ENCODE results near the gene ABCB4.

Gene ABCB4

DNA sequence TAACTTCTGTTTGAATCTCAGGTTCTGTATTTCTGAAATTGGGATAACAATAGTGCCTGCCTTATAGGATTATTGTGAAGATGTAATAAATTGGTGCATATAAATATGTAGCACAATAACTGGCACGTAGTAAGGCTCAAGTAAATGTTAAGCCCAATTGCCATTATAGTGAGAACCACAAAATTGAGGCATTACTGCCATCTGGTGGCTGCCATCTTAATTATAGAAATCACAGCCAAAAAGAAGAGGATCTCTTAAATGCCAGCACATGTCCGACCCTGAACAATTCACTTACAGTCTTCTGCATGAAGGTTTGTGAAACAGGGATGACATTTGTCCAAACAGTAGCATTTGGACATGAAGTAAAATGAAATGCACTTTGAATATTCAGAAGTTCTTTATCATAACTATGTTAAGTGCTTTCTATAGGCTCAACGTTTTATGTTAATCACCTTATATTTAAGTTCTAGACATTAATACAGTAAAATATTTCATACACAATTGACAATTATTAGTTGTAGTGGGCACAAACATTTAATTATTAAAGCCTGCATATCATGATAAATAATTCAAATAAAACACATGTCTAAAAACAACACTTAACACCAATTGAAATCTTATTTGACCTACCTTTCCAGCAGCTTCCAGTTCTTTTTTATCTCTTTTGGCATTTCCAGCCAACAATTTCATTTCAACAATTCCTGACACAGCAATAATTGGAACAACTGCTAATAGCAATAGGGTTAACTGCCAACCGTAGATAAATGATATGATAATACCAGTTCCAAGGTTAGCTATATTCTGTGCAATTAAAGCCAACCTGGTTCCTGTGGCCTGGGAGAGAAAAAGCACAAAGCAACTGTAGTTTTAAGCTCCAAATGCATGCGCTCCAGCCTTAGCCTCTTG, 58.5 kb downstream of the ABCB4 start:
- peak; percentile 55 for DNase-seq

DNA sequence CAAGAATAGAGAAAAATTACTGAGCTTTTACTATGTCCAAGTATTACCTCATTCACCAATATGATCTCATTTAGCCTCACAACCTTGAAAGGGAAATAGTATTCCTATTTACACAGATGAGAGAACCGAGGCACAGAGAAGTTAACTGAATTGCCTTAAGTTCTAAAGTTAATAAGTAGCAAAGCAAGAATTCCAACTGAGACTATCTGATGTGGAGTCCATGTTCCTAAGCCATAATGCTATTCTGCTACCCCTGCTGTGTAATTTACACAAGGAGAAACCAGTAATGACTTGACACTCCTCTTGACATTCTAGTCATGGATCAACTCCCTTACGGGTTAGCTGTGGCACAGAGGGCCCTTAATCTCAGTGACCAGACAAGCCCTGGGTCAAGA, 60.7 kb downstream of the ABCB4 start:
- DNase-seq: no peak

DNA sequence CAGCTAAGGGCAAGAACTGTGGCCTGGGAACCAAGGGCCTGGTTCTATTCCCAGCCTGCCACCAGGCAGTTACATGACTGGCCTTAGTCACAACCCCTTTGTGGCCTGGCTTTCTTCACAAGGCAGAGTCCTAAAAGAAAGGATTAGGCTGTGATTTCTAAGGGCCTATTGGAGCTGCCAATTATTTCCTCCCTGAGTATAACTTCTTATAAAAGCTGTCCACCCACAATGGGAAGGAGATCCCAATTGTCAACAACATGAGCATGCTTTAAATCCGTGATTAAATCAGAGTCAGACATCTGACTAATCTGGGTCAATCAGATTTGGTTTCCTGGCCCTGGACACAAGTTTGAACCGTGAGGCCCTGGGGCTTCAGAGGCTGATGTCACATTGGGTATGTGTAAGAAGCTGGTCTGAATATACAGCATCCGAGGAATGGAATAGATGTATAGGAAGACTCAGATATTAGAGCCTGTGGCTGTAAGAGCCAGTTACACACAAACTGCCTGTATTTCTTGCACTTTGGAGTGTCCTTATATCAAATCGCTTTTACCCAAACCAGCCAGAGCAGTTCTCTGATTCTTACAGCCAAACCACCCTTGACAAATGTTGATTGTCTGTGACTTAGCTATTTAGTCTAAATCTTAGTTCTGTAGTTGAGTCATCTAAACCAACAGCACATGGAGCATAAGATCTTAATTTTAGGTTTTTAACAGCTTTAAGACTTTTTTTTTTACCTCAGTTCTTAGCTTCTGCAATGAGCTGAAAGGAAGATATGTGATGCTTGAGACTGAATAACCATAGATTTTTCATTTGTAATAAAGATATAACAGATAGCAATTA, 61.3 kb downstream of the ABCB4 start:
- DNase-seq: peak; percentile 53

DNA sequence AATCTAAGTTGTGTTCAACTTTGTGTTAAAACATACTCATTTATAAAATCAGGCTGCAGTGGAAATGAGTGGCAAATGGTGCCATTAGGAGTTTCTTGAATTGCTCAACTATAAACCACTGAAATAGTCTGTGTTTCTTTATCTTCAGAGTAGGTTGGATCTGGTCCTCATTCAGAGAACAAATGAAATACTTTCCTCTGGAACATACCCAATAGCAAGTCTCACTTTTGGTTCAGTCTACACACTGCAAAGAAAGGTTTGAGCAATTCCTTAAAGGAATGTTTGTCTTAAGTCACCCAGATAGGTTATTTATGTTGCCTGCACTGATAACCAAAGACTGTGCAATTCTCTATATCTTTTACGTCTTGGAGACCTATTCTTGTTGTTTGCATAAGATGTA, 62.5 kb downstream of the ABCB4 start:
- DNase-seq: no peak

DNA sequence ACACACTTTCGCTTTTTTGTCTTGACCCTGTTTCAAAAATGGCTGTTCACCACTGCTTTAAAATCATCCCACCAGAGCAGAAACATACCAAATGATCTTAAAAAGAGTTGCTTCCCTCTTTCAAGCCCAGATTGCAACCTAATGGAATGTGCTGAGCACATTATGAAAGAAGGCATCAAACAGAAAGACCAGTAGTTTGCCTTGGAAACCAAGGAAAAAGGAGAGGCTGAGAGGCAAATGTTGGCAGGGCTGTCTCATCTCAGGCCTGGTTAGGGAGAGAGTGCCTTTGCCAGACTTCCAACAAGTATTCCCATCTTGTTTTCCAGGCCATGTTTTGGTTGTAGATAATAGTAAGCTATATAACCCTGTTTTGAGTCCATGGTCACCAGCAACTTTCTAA, 64.3 kb downstream of the ABCB4 start:
- no peak for DNase-seq

DNA sequence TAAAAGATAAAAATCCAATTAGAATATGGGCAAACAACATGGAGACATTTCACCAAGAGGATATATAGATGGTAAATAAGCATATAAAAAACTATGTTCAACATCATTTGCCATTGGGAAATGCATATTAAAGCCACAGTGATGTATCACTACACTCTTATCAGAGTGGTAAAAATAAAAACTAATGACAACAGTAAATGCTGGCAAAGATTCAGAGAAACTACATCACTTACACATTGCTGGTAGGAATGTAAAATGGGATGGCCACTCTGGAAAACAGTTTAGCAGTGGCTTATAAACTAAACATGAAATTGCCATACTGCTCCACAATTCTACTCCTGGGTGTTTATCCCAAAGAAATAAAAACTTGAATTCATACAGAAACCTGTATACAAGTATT, 70.8 kb downstream of the ABCB4 start:
- no peak for DNase-seq

DNA sequence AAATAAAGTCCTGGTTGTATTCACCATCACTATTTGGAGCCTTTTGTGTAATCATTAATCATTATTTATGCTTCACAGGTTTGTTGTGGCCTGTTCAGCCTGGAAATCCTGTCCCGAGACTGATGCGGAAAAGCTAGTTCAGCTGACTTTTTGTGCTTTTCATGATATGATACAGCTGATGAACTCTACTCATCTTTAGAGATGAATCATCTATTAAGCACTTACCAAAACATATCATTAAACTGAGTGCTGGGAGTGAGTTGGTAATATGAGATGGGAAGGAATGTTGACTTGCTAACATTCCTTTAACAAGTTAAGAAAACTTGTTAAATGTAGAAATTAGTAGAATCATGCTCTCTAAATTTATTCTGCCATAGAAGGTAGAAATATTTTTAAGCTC, 77.0 kb downstream of the ABCB4 start:
- DNase-seq: peak; percentile 84

DNA sequence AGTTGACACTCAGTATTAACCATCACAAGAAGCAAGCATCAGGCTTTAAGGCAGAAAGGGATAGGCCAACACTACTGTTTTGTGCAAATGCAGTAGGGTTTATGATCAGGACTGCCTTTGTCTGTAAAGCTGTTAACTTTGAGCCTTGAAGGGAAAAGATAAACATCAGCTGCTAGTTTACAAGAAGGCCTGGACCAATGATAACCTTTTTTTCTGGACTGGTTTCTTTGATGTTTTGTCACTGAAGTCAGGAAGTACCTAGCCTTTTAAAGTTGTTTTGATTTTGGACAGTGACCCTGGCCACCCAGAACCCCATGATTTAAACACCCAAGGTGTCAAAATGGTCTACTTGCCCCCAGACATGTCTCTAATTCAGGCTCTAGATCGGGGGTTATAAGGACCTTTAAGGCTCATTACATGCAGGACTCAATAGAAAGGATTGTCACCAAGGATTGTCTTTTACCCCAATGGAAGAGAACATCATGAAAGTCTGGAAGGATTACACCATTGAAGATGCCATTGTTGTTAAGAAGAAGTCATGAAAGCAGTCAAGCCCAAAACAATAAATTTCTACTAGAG, 79.9 kb downstream of the ABCB4 start:
- DNase-seq: no peak

DNA sequence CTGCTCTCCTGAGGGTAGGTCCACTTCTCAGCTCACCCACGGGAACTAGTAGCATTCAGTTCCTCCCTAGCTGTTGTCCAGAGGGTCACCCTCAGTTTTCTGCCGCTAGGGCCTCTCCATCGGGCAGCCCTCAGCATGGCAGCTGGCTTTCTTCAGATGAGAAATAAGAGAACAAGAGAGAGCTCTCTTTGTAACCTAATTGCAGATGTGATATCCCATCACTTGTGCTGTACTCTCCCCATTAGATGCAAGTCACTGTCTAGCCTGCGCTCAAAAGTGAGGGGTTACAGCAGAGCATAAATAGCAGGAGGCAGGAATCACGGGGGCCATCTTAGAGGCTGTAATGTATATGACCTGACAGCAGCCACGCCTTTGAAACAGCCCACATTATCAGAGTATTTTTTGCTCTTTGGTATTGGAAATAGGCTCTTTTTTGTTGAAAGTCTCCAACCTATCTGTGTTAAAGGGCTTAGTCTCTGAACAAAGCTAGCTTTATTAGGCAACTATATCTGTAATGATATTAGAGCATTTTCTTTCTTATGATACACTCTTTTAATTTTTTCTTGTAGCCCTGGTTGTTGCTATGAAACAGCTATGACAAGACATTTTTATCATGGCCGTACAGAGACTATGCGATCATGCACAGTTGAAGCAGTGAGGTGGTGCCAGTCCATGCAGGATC, 84.3 kb downstream of the ABCB4 start:
- DNase-seq: no peak

DNA sequence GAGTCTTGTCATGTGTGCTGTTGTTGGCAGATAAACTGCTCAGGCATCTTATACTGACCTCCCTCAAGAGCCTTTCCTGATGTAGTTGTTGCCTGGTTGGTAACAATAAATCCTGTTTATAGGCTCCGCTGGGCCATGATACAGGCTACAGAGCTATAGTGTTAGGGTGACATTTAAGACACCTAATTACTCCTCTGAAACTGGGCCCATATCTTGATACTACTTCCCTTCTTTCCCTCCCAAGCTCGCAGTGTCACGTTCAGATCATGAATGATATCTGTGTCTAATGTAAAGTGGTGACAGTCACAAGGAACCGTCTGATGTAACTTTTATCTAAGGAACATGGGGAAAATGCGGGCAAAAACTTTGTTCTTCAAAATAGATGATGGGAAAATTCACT, 94.6 kb downstream of the ABCB4 start:
- no peak for DNase-seq

DNA sequence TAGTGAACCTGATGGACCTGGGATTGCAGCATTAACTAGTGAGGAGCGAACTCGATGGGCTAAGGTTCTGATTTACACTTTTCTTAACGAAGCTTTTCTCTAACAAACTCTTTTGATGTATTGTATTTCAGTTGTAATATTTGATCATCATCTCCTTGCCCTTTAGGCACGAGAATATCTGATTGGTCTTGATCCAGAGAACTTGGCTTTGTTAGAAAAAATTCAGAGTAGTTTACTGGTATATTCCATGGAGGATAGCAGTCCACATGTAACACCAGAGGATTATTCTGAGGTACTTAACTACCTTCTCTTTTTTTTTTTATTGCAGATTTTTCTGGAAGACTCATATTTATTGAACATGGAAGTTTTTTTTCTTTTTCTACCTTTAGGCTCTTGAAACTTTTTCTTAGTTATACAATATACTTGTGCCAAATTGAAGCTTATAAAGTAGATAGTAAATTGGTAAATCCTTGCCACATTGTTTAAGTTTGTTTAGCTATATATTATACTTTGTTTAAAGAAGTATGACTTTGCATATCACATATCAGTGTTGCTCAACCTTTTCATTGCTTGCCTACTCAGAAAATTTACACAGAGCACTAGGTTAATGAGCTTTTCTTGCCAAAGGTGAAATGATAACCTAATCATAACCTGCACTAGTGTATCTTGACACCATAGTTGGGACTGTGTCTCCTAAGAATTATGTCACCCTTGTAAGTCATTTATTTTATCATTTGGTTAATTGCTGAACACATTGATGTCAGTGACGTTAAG, 99.6 kb downstream of the ABCB4 start:
- no peak for DNase-seq

DNA sequence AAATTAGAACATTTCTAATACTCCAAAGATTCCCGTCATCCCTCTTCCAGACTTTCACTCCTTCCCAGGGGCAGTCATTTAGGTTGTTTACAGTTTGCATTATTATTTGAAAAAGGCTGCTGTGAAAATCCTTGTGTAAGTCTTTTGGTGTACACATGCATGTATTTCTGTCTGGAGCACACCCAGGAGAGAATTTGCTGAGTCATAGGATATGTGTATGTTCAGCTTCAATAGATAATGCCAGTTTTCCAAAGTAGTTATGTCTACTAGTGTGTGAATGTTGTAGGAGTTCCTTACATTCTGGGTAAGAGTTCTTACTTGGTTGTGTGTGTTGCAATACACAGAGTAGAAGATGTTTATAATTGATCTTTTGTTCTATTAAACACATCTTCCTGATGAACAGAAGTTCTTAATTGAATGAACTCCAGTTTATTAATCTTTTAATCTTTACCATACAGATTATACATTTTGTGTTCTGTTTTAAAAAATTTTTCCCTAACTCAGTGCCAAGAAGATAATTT, 104.8 kb downstream of the ABCB4 start:
- peak; percentile 32 for DNase-seq

DNA sequence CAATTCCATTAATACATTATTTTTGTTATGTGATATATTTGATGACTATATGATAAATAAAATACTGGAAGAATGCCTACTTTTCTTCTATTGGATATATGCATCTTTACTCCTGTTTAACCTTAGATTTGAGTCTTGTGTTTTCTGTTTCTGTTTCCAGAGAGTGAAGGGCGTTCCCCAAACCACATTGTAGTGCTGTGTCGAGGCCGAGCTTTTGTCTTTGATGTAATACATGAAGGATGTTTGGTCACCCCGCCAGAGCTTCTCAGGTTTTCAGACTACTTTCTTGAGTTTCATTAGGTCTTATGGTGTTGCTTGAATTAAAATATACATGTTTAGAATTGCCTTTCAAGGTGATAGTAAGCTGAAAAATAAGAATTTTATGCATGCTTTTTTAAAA, 106.3 kb downstream of the ABCB4 start:
- no peak for DNase-seq

DNA sequence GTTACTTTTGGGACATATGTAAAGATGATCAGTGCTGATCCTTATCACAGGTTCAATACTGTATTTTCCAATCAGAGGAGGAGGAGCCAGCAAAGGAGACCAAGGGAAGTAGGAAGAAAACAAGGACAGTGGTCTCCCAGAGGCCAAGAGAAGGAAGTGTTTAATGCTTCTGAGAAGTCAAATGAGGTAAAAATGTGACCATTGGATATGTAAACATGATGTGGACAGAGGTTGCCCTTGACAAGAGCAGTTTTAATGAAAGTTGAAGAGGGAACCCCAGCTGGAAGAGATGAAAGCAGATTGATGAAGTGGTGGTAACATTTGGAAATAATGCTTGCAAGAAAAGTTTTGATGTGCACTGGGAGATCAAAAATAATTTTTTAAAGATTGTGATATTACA, 111.2 kb downstream of the ABCB4 start:
- no peak for DNase-seq

DNA sequence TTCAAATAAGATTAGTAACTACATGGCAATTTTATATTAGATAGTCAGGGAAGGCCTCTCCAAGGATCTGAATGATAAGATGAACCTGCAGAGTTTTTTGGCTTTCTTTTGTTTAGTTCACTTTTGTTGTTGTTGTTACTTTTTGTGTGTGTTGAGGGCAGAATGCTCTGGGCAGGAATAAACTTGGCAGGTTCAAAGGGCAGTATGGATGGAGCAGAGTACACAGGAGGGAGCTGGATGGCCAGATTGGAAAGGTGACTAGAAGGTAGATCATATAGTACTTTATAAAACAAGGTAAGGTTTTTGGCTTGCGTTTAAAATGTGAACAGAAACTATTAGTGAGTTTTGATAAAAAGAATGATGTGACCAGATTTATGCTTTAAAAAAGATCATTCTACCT, 112.1 kb downstream of the ABCB4 start:
- DNase-seq: no peak

DNA sequence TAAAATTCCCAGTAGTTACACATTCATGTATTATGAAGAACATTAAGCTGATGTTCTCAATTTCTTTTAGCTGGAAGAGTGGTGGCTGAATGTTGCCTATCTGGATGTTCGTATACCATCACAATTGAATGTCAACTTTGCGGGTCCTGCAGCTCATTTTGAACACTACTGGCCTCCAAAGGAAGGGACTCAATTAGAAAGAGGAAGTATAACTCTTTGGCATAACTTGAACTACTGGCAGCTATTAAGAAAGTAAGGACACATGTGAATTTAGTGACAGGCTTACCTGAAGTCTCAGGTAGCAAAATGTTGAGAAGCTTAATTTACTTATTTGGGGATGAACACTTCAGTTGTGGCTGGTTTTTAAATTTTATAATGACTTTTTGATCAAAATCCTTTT, 114.2 kb downstream of the ABCB4 start:
- DNase-seq: no peak

DNA sequence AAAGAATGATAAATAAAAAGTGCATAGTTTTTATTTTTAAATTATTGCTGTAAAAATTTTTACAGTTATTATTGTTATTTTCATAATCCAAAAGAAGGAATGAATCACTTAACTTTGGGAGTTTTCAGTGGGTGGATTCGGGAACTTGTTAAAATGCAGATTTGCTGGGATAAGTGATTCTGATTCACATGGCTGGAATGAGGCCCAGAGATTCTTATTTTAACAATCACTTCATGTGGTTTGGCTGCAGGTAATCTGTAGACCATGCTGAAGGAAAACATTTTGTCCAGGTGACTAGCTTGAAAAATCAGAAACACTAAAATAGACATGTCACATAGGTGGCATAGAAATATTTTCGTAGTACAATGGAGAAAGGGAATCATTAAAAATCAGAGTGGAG, 116.1 kb downstream of the ABCB4 start:
- DNase-seq: peak; percentile 13

DNA sequence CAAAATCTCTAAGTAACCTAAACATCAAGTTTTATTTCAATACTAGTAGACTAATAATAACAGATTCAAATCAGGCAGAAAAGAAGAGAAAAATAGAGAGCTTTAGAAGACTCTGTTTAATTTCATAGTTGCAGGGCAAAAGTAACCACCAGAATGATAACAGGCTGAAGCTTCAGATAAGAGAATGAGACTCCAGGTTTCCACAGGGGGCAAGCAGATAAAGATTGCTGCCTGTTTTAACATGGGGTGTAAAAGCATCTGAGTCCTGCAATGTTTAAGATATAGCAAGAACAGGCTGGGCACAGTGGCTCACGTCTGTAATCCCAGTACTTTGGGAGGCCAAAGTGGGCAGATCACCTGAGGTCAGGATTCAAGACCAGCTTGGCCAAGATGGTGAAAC, 119.0 kb downstream of the ABCB4 start:
- no peak for DNase-seq

DNA sequence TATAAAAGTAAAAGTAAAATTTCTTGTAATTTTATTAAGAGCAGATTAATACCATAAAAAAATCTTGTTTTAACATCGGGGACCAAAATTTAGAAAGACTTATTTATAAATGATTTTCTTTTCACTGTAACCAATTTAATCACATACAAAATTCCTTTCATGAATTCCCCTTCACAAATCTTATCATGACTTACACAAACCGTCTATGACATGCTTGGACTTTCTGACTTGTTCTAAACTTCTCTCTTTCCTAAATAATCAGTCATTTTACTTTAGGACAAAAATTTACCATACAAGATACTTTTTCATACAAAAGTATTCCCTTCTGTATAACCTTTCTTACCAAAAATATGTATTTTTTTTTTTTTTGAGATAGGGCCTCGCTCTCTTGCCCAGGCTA, 120.7 kb downstream of the ABCB4 start:
- peak; percentile 23 for DNase-seq

Data from fibroblast of skin of back (primary cell).